ENCODE data around the gene FAR1. TPM values are rescaled to one million over a fixed set of nuclear protein-coding genes. Genes with fewer than 3 reads are reported as not detected.
"Not testable (repeated sequence)": the region's sequence is repeated elsewhere in the genome, so short reads cannot be mapped to it uniquely, and the experiment has no call there.

Gene FAR1
- total RNA-seq, 1 donor from 2014 or later, result 59.7 TPM

DNA sequence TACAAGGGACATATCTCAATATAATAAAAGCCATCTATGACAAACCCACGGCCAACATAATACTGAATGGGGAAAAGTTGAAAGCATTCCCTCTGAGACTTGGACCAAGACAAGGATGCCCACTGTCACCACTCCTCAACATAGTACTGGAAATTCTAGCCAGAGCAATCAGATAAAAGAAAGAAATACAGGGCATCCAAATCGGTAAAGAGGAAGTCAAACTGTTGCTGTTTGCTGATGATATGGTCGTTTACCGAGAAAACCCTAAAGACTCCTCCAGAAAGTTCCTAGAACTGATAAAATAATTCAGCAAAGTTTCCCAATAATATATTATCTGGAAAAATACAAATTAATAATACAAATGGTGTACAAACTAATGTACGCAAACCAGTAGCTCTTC is 84.8 kb downstream of the FAR1 start:
- H3K27me3 Mint-ChIP-seq (ENCODE audit: low read depth); intact Hi-C loops (cut with micrococcal nuclease); H3K27ac Mint-ChIP-seq; H3K4me1 Mint-ChIP-seq (ENCODE audit: low read depth); H3K9me3 Mint-ChIP-seq; H3K36me3 Mint-ChIP-seq (ENCODE audit: low read depth); H3K4me3 Mint-ChIP-seq (ENCODE audit: low read depth); DNase-seq (ENCODE audit: low spot score): not testable (repeated sequence)

DNA sequence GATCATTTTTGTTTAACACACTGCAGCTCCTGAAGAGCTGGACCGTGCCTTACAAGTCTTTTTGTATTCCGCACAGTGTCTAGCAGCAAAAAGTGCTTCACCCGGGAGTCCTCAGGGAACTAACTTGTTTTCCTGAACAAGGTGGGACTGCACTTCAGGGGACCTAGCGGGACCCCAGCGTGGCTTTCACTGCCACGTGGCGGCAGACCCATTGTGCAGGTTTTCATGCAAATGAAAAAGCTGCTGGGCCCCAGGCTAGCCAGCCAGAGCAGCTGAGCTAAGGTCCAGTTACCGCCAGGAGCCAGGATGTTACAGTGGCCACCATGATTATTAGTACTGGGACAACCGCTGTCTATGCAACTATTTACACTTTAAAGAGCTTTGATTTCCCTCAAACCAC is 90.6 kb downstream of the FAR1 start:
- H3K27ac Mint-ChIP-seq, result no peak overlapping the region
- H3K4me3 Mint-ChIP-seq (ENCODE audit: low read depth), result no peak overlapping the region
- no peaks in the 10 kb centered on the region for H3K36me3 Mint-ChIP-seq (ENCODE audit: low read depth)
- H3K4me1 Mint-ChIP-seq (ENCODE audit: low read depth), result no peaks in the 10 kb centered on the region
- DNase-seq (ENCODE audit: low spot score), result no peak
- H3K27me3 Mint-ChIP-seq (ENCODE audit: low read depth), result peaks cover 7% of the 10 kb centered on the region
- H3K9me3 Mint-ChIP-seq, result no peaks in the 10 kb centered on the region
- intact Hi-C loops (cut with micrococcal nuclease), result no loop called here

DNA sequence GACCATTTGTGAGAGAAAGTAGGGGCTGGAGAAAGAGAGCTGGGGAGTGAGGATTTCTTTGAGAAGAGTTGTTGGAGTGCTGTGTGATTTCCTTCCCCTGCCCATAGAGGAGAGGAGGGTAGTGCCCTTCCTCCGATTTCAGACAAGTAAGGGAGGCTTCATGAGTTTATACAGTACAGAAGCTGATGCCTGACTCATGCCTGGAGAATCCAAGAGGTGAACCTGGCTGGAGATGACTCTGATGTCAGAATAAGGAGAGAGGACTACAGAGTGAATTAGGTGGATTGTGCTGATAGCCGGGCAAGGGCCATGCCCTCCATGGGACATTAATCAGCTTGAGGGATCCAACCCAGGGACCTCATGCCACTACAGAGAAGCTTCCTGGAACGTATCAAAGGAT is 91.6 kb downstream of the FAR1 start:
- Mint-ChIP-seq H3K4me1 (ENCODE audit: low read depth) (no peaks in the 10 kb centered on the region), H3K4me3 (ENCODE audit: low read depth) (no peak overlapping the region), H3K9me3 (no peaks in the 10 kb centered on the region), H3K27me3 (ENCODE audit: low read depth) (peaks cover 8% of the 10 kb centered on the region), H3K36me3 (ENCODE audit: low read depth) (no peaks in the 10 kb centered on the region), H3K27ac (no peak overlapping the region)
- intact Hi-C loops (cut with micrococcal nuclease), result no loop called here
- DNase-seq (ENCODE audit: low spot score), result no peak

DNA sequence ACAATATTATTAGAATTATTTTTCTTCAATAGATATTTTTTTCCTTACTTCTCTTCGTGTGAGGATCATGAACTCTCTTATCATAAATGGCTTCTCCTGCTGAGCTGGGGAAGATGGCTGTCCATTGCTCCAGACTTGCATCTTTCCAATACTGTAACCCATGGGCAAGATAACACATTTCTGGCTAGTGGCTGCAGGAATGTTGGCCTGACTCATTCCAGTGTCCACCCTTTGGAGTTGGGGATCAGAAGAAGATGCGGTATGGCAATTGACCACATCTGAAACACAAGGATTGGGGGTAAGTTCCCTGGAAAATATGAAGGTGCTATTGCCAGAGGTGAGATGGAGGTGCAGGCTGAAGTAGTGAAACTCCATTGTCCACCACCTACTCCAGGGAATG is 92.8 kb downstream of the FAR1 start:
- no peaks in the 10 kb centered on the region for H3K9me3 Mint-ChIP-seq
- H3K4me3 Mint-ChIP-seq (ENCODE audit: low read depth), result no peak overlapping the region
- no peaks in the 10 kb centered on the region for H3K36me3 Mint-ChIP-seq (ENCODE audit: low read depth)

DNA sequence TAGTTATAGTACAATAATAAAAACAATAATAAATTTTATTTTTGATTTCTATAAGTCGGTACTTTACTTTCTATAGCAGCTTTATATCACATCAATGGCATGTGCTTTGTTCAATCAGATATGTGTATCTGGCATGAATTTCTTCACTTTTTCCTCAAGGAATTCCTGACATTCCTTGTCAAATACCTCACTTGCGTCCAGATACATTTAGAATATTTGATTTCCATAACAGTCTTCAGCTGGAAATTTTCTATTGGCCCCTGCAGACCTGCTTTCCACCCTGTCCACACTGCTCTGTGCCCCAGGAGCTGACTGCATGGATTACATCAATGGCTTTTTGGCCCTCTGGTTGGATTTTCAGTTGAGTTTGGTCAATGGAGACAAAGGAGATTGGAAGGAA is 93.2 kb downstream of the FAR1 start:
- no peaks in the 10 kb centered on the region for H3K4me1 Mint-ChIP-seq (ENCODE audit: low read depth)
- no peak overlapping the region for H3K27ac Mint-ChIP-seq
- peaks cover 6% of the 10 kb centered on the region for H3K27me3 Mint-ChIP-seq (ENCODE audit: low read depth)
- intact Hi-C loops (cut with micrococcal nuclease), result no loop called here
- no peaks in the 10 kb centered on the region for H3K36me3 Mint-ChIP-seq (ENCODE audit: low read depth)
- no peak overlapping the region for H3K4me3 Mint-ChIP-seq (ENCODE audit: low read depth)
- H3K9me3 Mint-ChIP-seq, result no peaks in the 10 kb centered on the region
- DNase-seq (ENCODE audit: low spot score), result no peak

More for the DNA sequence above, 92.8 kb downstream of the FAR1 start:
- intact Hi-C loops (cut with micrococcal nuclease), result no loop called here
- Mint-ChIP-seq H3K27me3 (ENCODE audit: low read depth) (peaks cover 6% of the 10 kb centered on the region), H3K27ac (no peak overlapping the region), H3K4me1 (ENCODE audit: low read depth) (no peaks in the 10 kb centered on the region)
- DNase-seq (ENCODE audit: low spot score), result no peak

DNA sequence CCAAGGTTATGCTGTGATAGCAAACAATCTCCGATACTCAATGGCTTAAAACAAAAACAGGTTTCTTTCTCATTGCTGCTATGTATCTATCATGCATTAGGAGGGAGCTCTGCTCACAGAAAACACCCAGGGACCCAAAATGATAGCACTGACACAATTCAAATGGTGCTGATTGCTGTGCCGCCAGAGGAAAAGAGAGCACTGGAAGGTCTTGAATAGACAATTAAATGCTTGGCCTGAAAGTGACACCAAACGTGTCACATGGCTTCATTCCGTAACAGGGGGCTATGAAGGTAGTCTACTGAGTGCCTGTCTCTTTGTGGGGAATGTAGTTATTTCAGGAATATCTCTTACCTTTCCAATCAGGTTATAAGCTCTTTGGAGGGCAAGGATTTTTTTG is 94.2 kb downstream of the FAR1 start:
- intact Hi-C loops (cut with micrococcal nuclease), result no loop called here
- Mint-ChIP-seq H3K27ac (no peak overlapping the region), H3K4me3 (ENCODE audit: low read depth) (no peak overlapping the region), H3K36me3 (ENCODE audit: low read depth) (no peaks in the 10 kb centered on the region), H3K9me3 (no peaks in the 10 kb centered on the region), H3K4me1 (ENCODE audit: low read depth) (no peaks in the 10 kb centered on the region), H3K27me3 (ENCODE audit: low read depth) (peaks cover 6% of the 10 kb centered on the region)
- no peak for DNase-seq (ENCODE audit: low spot score)

DNA sequence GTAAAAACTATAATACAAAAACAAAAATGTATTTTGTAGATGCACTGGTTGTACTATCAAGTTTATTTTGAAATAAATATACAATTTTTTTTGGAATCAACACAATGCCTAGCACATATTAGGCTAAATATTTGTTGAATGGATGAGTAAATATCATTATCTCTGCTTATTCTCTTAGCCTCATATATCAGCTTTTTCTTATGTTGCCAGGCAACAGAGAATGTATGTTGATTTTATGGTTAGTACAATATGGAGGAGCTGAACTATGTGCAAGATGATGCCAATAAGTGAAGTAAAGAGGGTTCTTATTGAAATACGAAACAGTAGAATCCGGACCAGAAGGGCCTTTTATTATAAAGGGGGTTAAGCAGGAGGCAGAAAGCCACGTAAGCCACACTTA is 94.9 kb downstream of the FAR1 start:
- no peaks in the 10 kb centered on the region for H3K36me3 Mint-ChIP-seq (ENCODE audit: low read depth)
- H3K4me3 Mint-ChIP-seq (ENCODE audit: low read depth), result no peak overlapping the region
- H3K27me3 Mint-ChIP-seq (ENCODE audit: low read depth), result peaks cover 5% of the 10 kb centered on the region
- no peaks in the 10 kb centered on the region for H3K9me3 Mint-ChIP-seq
- H3K27ac Mint-ChIP-seq, result no peak overlapping the region
- no peaks in the 10 kb centered on the region for H3K4me1 Mint-ChIP-seq (ENCODE audit: low read depth)
- intact Hi-C loops (cut with micrococcal nuclease), result no loop called here
- DNase-seq (ENCODE audit: low spot score), result no peak

DNA sequence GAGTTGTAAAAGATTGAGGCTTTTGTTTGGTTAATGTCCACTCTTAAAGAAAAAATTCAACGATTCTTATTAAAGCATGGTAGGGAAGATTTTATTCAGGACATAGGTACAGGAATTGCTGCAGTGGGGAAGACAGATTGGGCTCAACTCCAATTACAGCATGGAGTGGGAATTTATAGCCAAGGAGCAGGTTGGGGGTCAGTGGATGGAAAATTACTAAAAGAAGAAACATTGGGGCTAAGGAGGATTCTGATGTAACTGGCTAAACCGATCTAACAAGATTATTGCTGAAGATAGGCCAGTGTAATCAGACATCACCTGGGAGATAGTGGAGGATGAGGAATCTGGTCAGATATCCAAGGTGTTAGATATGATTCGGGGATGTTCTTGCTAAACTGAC is 97.4 kb downstream of the FAR1 start:
- Mint-ChIP-seq H3K4me3 (ENCODE audit: low read depth) (no peak overlapping the region), H3K4me1 (ENCODE audit: low read depth) (no peaks in the 10 kb centered on the region), H3K36me3 (ENCODE audit: low read depth) (no peaks in the 10 kb centered on the region), H3K27ac (no peak overlapping the region), H3K27me3 (ENCODE audit: low read depth) (peaks cover 3% of the 10 kb centered on the region), H3K9me3 (no peaks in the 10 kb centered on the region)
- intact Hi-C loops (cut with micrococcal nuclease), result no loop called here
- no peak for DNase-seq (ENCODE audit: low spot score)

DNA sequence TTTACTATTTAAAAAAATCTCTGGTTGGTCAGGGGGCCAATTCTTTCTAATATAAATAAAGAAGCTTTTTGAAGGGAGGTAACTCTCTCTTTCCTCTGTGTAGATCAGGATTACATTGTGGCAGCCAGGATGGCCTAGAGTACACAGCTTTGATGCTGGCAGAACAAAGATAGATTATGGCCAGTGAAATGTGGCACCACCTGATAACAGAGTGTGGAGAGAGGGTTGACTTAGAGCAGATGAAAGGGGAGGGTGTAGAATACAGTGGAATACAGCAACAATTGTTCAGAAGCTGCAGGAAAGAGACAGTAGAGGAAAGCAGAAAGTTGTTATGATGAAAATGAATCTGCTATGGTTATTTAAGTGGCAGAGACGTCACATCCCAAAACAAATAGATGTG is 99.0 kb downstream of the FAR1 start:
- Mint-ChIP-seq H3K9me3 (no peaks in the 10 kb centered on the region), H3K4me1 (ENCODE audit: low read depth) (no peaks in the 10 kb centered on the region), H3K36me3 (ENCODE audit: low read depth) (no peaks in the 10 kb centered on the region), H3K4me3 (ENCODE audit: low read depth) (no peak overlapping the region), H3K27me3 (ENCODE audit: low read depth) (peaks cover 4% of the 10 kb centered on the region), H3K27ac (no peak overlapping the region)
- DNase-seq (ENCODE audit: low spot score), result no peak
- intact Hi-C loops (cut with micrococcal nuclease), result no loop called here

DNA sequence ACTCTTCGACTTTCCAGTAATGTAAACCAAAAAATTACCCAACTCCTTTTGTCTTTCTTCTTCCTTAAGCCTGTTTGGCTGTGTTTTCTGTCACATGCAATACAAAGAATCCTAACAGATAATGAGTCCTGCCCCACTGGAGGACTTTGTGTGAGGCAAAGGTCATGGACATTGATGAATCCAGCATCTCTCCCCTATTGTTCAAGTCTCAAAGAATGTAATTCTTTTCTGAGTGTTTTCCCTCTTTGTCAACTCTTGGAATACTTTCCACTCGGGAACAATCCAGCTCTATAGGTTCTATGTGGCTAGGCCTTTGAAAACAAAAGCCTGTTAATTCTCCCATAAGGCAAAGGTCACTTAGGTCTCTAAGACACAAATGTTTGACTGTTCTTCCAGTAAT is 100.7 kb downstream of the FAR1 start:
- Mint-ChIP-seq H3K9me3 (no peaks in the 10 kb centered on the region), H3K36me3 (ENCODE audit: low read depth) (no peaks in the 10 kb centered on the region), H3K4me1 (ENCODE audit: low read depth) (no peaks in the 10 kb centered on the region), H3K27ac (no peak overlapping the region), H3K4me3 (ENCODE audit: low read depth) (no peak overlapping the region), H3K27me3 (ENCODE audit: low read depth) (peaks cover 13% of the 10 kb centered on the region)
- intact Hi-C loops (cut with micrococcal nuclease), result no loop called here
- no peak for DNase-seq (ENCODE audit: low spot score)

DNA sequence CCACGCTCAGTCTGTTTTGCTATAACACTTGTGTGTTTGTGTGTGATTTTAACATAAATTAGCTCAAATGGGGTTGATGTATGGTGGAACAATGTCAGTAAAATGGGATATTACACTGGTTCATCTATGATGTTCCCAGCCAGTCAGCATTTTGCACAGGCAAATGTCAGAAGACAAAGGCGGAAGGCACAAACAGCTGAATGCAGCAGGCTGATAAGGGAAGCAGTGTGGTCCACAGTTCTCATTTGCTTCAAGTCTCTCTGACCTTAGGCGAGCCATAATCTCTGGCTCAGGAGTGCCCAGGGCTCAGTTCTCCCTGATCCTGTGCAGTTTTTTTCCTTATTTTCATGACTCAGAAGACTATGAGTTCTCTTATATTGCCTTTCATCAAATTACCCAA is 102.7 kb downstream of the FAR1 start:
- no peaks in the 10 kb centered on the region for H3K9me3 Mint-ChIP-seq
- no peak overlapping the region for H3K27ac Mint-ChIP-seq
- intact Hi-C loops (cut with micrococcal nuclease), result no loop called here
- peaks cover 21% of the 10 kb centered on the region for H3K27me3 Mint-ChIP-seq (ENCODE audit: low read depth)
- DNase-seq (ENCODE audit: low spot score), result no peak
- H3K36me3 Mint-ChIP-seq (ENCODE audit: low read depth), result no peaks in the 10 kb centered on the region
- no peak overlapping the region for H3K4me3 Mint-ChIP-seq (ENCODE audit: low read depth)
- H3K4me1 Mint-ChIP-seq (ENCODE audit: low read depth), result no peaks in the 10 kb centered on the region

DNA sequence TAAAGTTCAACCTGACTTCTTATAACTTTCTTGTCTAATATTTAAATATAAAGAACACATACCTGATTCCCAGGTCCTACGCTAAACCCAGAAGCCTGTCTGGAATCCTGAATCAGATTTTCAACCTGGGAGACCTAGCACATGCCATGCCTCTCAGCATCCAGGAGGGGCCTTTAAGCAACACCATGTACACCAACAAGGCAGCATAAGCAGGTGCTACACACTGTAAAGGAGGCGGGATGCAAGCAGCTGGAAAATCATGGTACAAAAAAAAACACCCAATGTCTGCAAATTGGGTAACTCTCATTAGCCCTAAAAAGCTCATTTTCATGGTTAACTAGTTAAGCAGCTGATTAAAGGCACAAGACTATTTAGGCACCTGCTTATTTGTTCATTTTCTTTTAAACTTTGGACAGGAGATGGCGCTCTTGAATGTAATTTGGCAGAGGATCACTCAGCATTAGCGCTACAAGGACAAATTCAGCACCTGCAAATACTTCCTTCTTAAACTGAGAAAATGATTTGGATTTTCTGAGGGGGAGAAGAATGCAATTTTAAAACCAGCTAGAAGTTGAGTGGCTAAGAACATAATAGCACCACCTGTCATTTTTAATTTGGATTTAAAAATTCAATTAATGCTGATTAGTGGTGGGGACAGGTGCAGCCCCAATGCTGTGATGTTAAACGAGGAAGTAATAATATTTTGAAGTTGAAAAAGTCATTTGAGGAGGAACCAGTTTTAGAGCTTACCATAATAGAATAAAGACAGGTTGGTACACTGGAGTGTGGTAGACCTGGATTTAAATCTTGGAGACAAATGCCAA is 104.0 kb downstream of the FAR1 start:
- no peaks in the 10 kb centered on the region for H3K9me3 Mint-ChIP-seq
- no peaks in the 10 kb centered on the region for H3K4me1 Mint-ChIP-seq (ENCODE audit: low read depth)
- intact Hi-C loops (cut with micrococcal nuclease), result loop anchor here (1.0 to 2.0 kb wide), 2 partner anchors 376 to 477 kb away; no protein-coding TSS in a partner anchor
- no peaks in the 10 kb centered on the region for H3K36me3 Mint-ChIP-seq (ENCODE audit: low read depth)
- peaks cover 21% of the 10 kb centered on the region for H3K27me3 Mint-ChIP-seq (ENCODE audit: low read depth)
- DNase-seq (ENCODE audit: low spot score), result no peak
- H3K27ac Mint-ChIP-seq, result no peak overlapping the region
- no peak overlapping the region for H3K4me3 Mint-ChIP-seq (ENCODE audit: low read depth)

DNA sequence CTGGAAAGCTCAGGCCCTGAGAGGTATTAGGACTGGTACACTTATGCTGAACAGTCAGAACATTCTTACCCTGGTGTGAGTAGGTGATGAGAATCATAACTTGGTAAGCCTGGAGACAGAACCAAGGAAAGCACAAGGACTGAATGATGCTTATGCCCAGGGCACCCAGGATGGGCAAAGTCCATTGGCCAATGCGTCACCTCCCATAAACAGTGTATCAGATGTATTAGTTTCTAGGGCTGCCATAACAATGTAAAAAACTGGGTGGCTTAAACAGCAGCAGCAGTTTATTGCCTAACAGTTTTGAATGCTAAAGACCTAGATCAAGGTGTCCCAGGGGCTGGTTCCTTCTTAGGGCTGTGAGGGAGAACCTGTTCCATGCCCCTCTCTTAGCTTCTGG is 107.0 kb downstream of the FAR1 start:
- H3K9me3 Mint-ChIP-seq, result no peaks in the 10 kb centered on the region
- H3K27ac Mint-ChIP-seq, result no peak overlapping the region
- no peak for DNase-seq (ENCODE audit: low spot score)
- H3K4me1 Mint-ChIP-seq (ENCODE audit: low read depth), result no peaks in the 10 kb centered on the region
- no peaks in the 10 kb centered on the region for H3K36me3 Mint-ChIP-seq (ENCODE audit: low read depth)
- intact Hi-C loops (cut with micrococcal nuclease), result loop anchor here (5.0 kb wide), 1 partner anchor 182 kb away; no protein-coding TSS in a partner anchor
- H3K4me3 Mint-ChIP-seq (ENCODE audit: low read depth), result no peak overlapping the region
- H3K27me3 Mint-ChIP-seq (ENCODE audit: low read depth), result peaks cover 26% of the 10 kb centered on the region
